IMR-90 (cell line): ENCODE data around the gene GFOD2. TPM values are rescaled to one million over a fixed set of nuclear protein-coding genes. Genes with fewer than 3 reads are reported as not detected.

Experiments used
- ATAC-seq: fragments of 200-7000 bp; cut with Tn5 transposase; 2 replicates; pipeline ENCODE4 v1.9.1; 2020; ENCODE audit warnings: low read depth, mild to moderate bottlenecking, moderate library complexity
- BruUV-seq: library from RNA; stranded (reverse); fragments of 400-500 nt; replicated peaks from 2 replicates; lab custom pipeline; 2021; lab: Mats Ljungman, UMichigan
- CTCF ChIA-PET: fragments of 300-600 bp; formaldehyde crosslinking; extraction: SDS; loops from one replicate; lab custom pipeline; 2021; ENCODE audit warnings: antibody characterized with exemption; lab: Yijun Ruan, JAX
- POLR2A ChIA-PET: fragments of 300-600 bp; sonication (Branson Sonifier 250); formaldehyde crosslinking; loops from one replicate; lab custom pipeline; 2022; ENCODE audit warnings: antibody characterized with exemption; ENCODE audit not compliant: unreplicated experiment; lab: Charles Lee
- DNase-seq: peaks from one replicate; pipeline ENCODE4 v3.0.0; 2013
- H2AFZ ChIP-seq: replicated peaks from 2 replicates; pipeline ENCODE3; 2013; ENCODE audit warnings: low read length, mild to moderate bottlenecking; ENCODE audit not compliant: poor library complexity
- H2AK5ac ChIP-seq: 2 replicates; pipeline ENCODE4 v1.6.1; 2013; ENCODE audit warnings: low read depth, low read length, inconsistent platforms
- H2AK9ac ChIP-seq: replicated peaks from 2 replicates; pipeline ENCODE3; 2013; ENCODE audit warnings: mild to moderate bottlenecking, low read depth, low read length, moderate library complexity; ENCODE audit not compliant: poor library complexity
- H2BK120ac ChIP-seq: 2 replicates; pipeline ENCODE4 v1.6.1; 2013; ENCODE audit warnings: low read depth, low read length, inconsistent platforms
- H2BK15ac ChIP-seq: 3 replicates; pipeline ENCODE4 v1.6.1; 2013; ENCODE audit warnings: low read depth, low read length, inconsistent platforms
- H2BK20ac ChIP-seq: 2 replicates; pipeline ENCODE4 v1.6.1; 2013; ENCODE audit warnings: low read depth, mild to moderate bottlenecking, inconsistent platforms, low read length, moderate library complexity
- H2BK5ac ChIP-seq: 2 replicates; pipeline ENCODE4 v1.6.1; 2013; ENCODE audit warnings: mild to moderate bottlenecking, low read depth, low read length, inconsistent platforms; ENCODE audit not compliant: poor library complexity, severe bottlenecking
- H3K14ac ChIP-seq: replicated peaks from 2 replicates; pipeline ENCODE4 v1.6.1; 2013; ENCODE audit warnings: low read depth, low read length, inconsistent platforms
- H3K18ac ChIP-seq: 2 replicates; pipeline ENCODE4 v1.6.1; 2013; ENCODE audit warnings: low read depth, low read length, control low read depth
- H3K23ac ChIP-seq: 2 replicates; pipeline ENCODE4 v1.6.1; 2013; ENCODE audit warnings: low read depth, low read length, inconsistent platforms
- H3K27ac ChIP-seq: 2 replicates; pipeline ENCODE4 v1.5.1; 2013; ENCODE audit warnings: mild to moderate bottlenecking, control low read depth, low read length; ENCODE audit not compliant: insufficient read depth
- H3K27me3 ChIP-seq: 2 replicates; pipeline ENCODE4 v1.6.1; 2013; ENCODE audit warnings: low read length; ENCODE audit not compliant: control insufficient read depth, insufficient read depth
- H3K36me3 ChIP-seq: 2 replicates; pipeline ENCODE4 v1.6.1; 2013; ENCODE audit warnings: low read length, mixed read lengths; ENCODE audit not compliant: control insufficient read depth, insufficient read depth
- H3K4ac ChIP-seq: 2 replicates; pipeline ENCODE4 v1.6.1; 2013; ENCODE audit warnings: low read depth, low read length, inconsistent platforms
- H3K4me1 ChIP-seq: 2 replicates; pipeline ENCODE4 v1.6.1; 2013; ENCODE audit warnings: low read length, mixed read lengths; ENCODE audit not compliant: control insufficient read depth, insufficient read depth
- H3K4me2 ChIP-seq: 2 replicates; pipeline ENCODE4 v1.6.1; 2013; ENCODE audit warnings: low read depth, mild to moderate bottlenecking, control low read depth, low read length, moderate library complexity
- H3K4me3 ChIP-seq: 2 replicates; pipeline ENCODE4 v1.5.1; 2013; ENCODE audit warnings: low read depth, mild to moderate bottlenecking, control low read depth, low read length, moderate library complexity; ENCODE audit not compliant: insufficient read depth
- H3K56ac ChIP-seq: 2 replicates; pipeline ENCODE4 v1.6.1; 2013; ENCODE audit warnings: low read length, inconsistent platforms; ENCODE audit not compliant: insufficient read depth; ENCODE audit errors: extremely low read depth
- H3K79me1 ChIP-seq, 2 experiments: 2 replicates each; pipeline ENCODE4 v1.6.1; 2013; ENCODE audit warnings: low read length in 2 of 2, inconsistent platforms in 1 of 2, low read depth in 1 of 2
- H3K9ac ChIP-seq: 2 replicates; pipeline ENCODE4 v1.6.1; 2013; ENCODE audit warnings: low read depth, low read length, control low read depth
- H3K9me1 ChIP-seq: 2 replicates; pipeline ENCODE4 v1.6.1; 2013; ENCODE audit warnings: low read length, inconsistent platforms; ENCODE audit not compliant: insufficient read depth
- H3K9me3 ChIP-seq: 2 replicates; pipeline ENCODE4 v1.6.1; 2013; ENCODE audit warnings: low read length; ENCODE audit not compliant: control insufficient read depth, insufficient read depth
- H4K20me1 ChIP-seq: 2 replicates; pipeline ENCODE4 v1.6.1; 2013; ENCODE audit warnings: low read length, inconsistent platforms; ENCODE audit not compliant: insufficient read depth
- H4K5ac ChIP-seq: 2 replicates; pipeline ENCODE4 v1.6.1; 2013; ENCODE audit warnings: mild to moderate bottlenecking, low read depth, low read length, control low read depth
- H4K8ac ChIP-seq, 2 experiments: 2 replicates each; pipeline ENCODE4 v1.6.1; 2013; ENCODE audit warnings: low read depth in 2 of 2, low read length in 2 of 2, control low read depth in 1 of 2, inconsistent platforms in 1 of 2
- H4K91ac ChIP-seq: 2 replicates; pipeline ENCODE4 v1.6.1; 2013; ENCODE audit warnings: low read depth, low read length, inconsistent platforms; ENCODE audit not compliant: insufficient read depth
- BHLHE40 ChIP-seq: fragments of 150-350 bp; IDR thresholded peaks from 2 replicates; pipeline ENCODE4 v1.6.1; 2016; ENCODE audit warnings: mild to moderate bottlenecking, low read depth, low read length
- MXI1 ChIP-seq: IDR thresholded peaks from 2 replicates; pipeline ENCODE4 v1.6.1; 2012; ENCODE audit warnings: low read depth, mild to moderate bottlenecking, low read length, moderate library complexity, borderline replicate concordance
- WGBS, 2 experiments: methylation state at CpG; one replicate each; pipeline versions ENCODE4 v1.1.5 to v1.1.7; 2013; ENCODE audit warnings: missing lambda C conversion rate in 2 of 2; ENCODE audit not compliant: insufficient read length in 1 of 2; ENCODE audit errors: extremely low coverage in 2 of 2; 5-methylcytosine and 5-hydroxymethylcytosine counted together
- dilution Hi-C: fragments of 300-500 bp; cut with HindIII; formaldehyde crosslinking; loops from one replicate; pipeline ENCODE4 v1.14.3; 2018; ENCODE audit warnings: low sequenced_read_pairs; ENCODE audit not compliant: unreplicated experiment
- in situ Hi-C: fragments of 300-500 bp; cut with MboI; formaldehyde crosslinking; loops from 3 replicates; pipeline ENCODE4 v1.14.3; 2019; ENCODE audit warnings: low sequenced_read_pairs, inconsistent platforms, mixed read lengths
- intact Hi-C: fragments of 100-400 bp; cut with micrococcal nuclease; formaldehyde crosslinking; loops from 2 replicates; pipeline ENCODE4 v1.10.0; 2022
- polyA plus RNA-seq, 3 experiments: library from polyadenylated mRNA; depleted of rRNA; stranded (reverse); fragments of >200 nt; gene quantifications; 2 replicates each; pipeline ENCODE4 v1.2.3, GENCODE V29; 2012; ENCODE audit warnings: low replicate concordance in 1 of 3
- total RNA-seq: library from RNA; depleted of rRNA; stranded (reverse); fragments of >200 nt; gene quantifications from 2 replicates; pipeline ENCODE4 v1.2.3, GENCODE V29; 2012

Gene GFOD2
- total and polyA plus RNA-seq, 2 of the 4 experiments (the other 2 are of a cell fraction): 12.3 to 18.1 TPM

DNA sequence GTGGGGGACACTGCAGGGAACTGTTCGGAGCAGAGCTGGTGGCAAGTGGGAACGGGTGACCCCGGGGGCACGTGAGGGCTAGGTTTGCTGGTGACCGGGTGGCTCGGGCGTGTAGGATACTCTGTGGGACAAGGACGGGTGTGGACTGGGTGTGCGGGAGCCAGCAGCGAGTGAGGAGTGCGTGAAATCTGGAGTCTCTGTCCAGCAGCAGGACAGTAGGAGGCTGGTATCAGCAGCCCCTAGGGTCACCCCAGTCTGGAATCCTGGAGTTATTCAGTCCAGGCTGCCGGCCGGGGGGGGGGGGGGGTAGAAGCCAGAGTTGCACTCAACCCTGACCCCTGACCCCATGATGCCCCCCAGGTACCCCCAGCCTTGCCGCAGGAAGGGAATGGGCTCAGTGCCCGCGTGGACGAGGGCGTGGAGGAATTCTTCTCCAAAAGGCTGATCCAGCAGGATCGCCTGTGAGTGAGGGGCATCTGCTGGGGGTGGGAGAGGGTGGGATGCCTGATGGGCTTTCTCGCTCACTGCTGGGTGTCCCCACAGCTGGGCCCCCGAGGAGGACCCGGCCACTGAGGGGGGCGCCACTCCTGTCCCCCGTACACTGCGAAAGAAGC lies 65.2 kb downstream of the GFOD2 start:
- H2AFZ ChIP-seq: peak overlapping the region; percentile 58
- peak; percentile 35 for ATAC-seq
- H3K27ac ChIP-seq: no peak overlapping the region
- intact Hi-C loops (no loop called here), dilution Hi-C loops (no loop called here), in situ Hi-C loops (no loop called here)
- TF ChIP-seq BHLHE40 (peak; percentile 52; the same call in 1 of the 2 replicates), MXI1 (no peak)
- H3K9me1 ChIP-seq: peaks cover 4% of the 10 kb centered on the region
- no peak overlapping the region for H3K56ac ChIP-seq
- no peak overlapping the region for H3K14ac ChIP-seq
- H4K8ac ChIP-seq: no peak overlapping the region
- no peak overlapping the region for H2BK20ac ChIP-seq
- no peak overlapping the region for H4K91ac ChIP-seq
- WGBS, 2 experiments: 35% methylated on average over 11 of the region's 25 CpGs; no CpG with 5 or more reads in 1 of the 2 experiments
- 0 out of 2 replicates have a peak overlapping the region, but pooled peaks have one; percentile 33 for H3K9ac ChIP-seq
- ChIA-PET POLR2A (no interaction called here), CTCF (no interaction called here)
- H3K18ac ChIP-seq: no peak overlapping the region
- no peak overlapping the region for H4K5ac ChIP-seq
- H2BK5ac ChIP-seq: no peak overlapping the region
- peaks cover 13% of the 10 kb centered on the region for H4K20me1 ChIP-seq
- H3K4me1 ChIP-seq: peaks cover 6% of the 10 kb centered on the region; the same call in 1 of the 2 replicates
- peaks cover 3 to 9% of the 10 kb centered on the region in 2 experiments; a peak in 3 of 4 replicates for H3K79me1 ChIP-seq
- no peak for DNase-seq
- H2BK120ac ChIP-seq: no peak overlapping the region
- peak overlapping the region; percentile 87 for H3K4me2 ChIP-seq
- no peak overlapping the region for H2BK15ac ChIP-seq
- peak overlapping the region; percentile 50; the same call in 1 of the 2 replicates for H2AK5ac ChIP-seq
- peak overlapping the region; percentile 51 for H3K4me3 ChIP-seq
- no peaks in the 10 kb centered on the region for H3K9me3 ChIP-seq
- H3K4ac ChIP-seq: no peak overlapping the region
- H3K36me3 ChIP-seq: 0 out of 2 replicates have a peak, but pooled peaks cover 1% of the 10 kb centered on the region
- BruUV-seq: no TSS peak
- H3K27me3 ChIP-seq: peaks cover 35% of the 10 kb centered on the region
- no peak overlapping the region for H2AK9ac ChIP-seq
- 0 out of 2 replicates have a peak overlapping the region, but pooled peaks have one; percentile 78 for H3K23ac ChIP-seq
